Measurements from ENCODE around the gene FMNL1.

FMNL1 gene

GRCh38 chr17:45294506-45294905, 72.8 kb downstream of the FMNL1 start:
- no peak for TF ChIP-seq CTCF (conservative IDR thresholded peaks at IDR 0.05)
- peak overlapping the region; percentile 80 for H3K27ac ChIP-seq

- H3K27ac ChIP-seq, result peak overlapping the region; percentile 80
- no peak for TF ChIP-seq CTCF (conservative IDR thresholded peaks at IDR 0.05)
Observed at GRCh38 chr17:45296003-45296832, 74.5 kb downstream of the FMNL1 start.

GRCh38 chr17:45296833-45297124, 75.1 kb downstream of the FMNL1 start:
- TF ChIP-seq CTCF (conservative IDR thresholded peaks at IDR 0.05), result no peak
- peak overlapping the region; percentile 80 for H3K27ac ChIP-seq
